NCI-H510A treated with DMSO at 0.1 percent for 48 hours (cell line): Measurements from ENCODE around the gene RAD51B.

Experiments used
- DNase-seq: peaks from one replicate; lab custom pipeline; 2025; lab: John Stamatoyannopoulos, UW

Gene RAD51B

DNA sequence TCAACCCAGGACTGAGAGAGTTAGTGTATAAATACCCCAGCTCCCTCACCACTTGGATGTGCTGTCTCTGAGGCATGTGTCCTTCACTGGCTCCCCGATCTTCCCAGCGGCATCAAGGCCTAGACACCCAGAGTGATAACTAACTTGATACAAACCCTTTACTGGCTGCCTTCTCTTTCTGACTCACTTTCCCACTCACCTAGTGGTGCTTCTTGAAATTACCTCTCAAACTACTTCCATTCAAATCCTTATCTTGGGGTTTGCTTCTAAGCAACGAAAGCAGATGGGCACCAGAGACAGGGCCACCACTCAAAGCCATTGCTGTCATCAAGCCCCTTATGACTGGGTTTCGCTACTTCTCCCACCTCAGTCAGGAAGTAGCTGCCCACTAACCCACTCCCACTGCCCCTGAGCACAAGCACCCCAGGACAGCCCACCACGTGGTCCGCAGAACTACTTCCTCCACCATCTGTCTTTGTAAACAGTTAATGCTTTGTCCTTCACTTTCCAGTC lies 956.1 kb downstream of the RAD51B start:
- no peak for DNase-seq

DNA sequence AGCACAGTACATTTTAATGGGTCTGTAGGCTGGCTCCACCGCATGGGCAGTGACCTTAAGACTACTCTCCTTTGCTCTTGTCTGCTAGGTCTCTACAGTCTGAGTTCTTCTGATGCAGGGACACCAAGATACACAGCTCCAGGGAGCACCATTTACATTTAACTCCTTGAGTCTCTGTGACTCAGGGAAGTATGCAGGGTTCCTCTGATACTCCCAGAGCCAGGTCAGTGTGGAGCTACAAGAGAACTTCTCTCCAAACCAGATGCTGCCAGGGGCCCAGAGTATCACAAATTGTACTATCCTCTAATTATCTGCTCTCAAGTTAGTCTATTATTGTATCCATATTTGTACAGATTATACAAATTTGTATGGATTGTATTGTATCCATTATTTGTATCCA lies 958.1 kb downstream of the RAD51B start:
- no peak for DNase-seq
